BJ (cell line): ENCODE data around the gene RNF13. TPM values are rescaled to one million over a fixed set of nuclear protein-coding genes. Genes with fewer than 3 reads are reported as not detected.
"Not testable (repeated sequence)": the region's sequence is repeated elsewhere in the genome, so short reads cannot be mapped to it uniquely, and the experiment has no call there.

ENCODE experiments used
- CTCF ChIA-PET: fragments of 350-600 bp; formaldehyde crosslinking; extraction: SDS; loops from one replicate; lab custom pipeline; 2021; ENCODE audit warnings: antibody characterized with exemption, inconsistent platforms; lab: Yijun Ruan, JAX
- POLR2A ChIA-PET: fragments of 300-600 bp; sonication (Branson Sonifier 250); formaldehyde crosslinking; extraction: SDS; loops from one replicate; lab custom pipeline; 2021; ENCODE audit warnings: antibody characterized with exemption; lab: Charles Lee
- DNase-seq: peaks from one replicate; pipeline ENCODE4 v3.0.0-alpha.2; 2011; ENCODE audit warnings: low read depth
- H3K27me3 ChIP-seq: 2 replicates; pipeline ENCODE4 v1.6.0; 2011; ENCODE audit warnings: low read length; ENCODE audit not compliant: control insufficient read depth, insufficient read depth
- H3K36me3 ChIP-seq: 2 replicates; pipeline ENCODE4 v1.5.1; 2011; ENCODE audit warnings: low read length; ENCODE audit not compliant: control insufficient read depth, insufficient read depth
- H3K4me3 ChIP-seq: 2 replicates; pipeline ENCODE4 v1.5.1; 2011; ENCODE audit warnings: low read depth, mild to moderate bottlenecking, control low read depth, low read length
- polyA plus RNA-seq: library from polyadenylated mRNA; depleted of rRNA; stranded (reverse); fragments of >200 nt; gene quantifications from 2 replicates; pipeline ENCODE4 v1.2.3, GENCODE V29; 2011
- TF ChIP-seq, protein P1 (sequence below): IDR thresholded peaks from 2 replicates; pipeline ENCODE4 v1.5.1; 2011; ENCODE audit warnings: low read depth, mild to moderate bottlenecking, control low read depth, inconsistent platforms, low read length, moderate library complexity; ENCODE audit not compliant: insufficient read depth

RNF13 gene
- polyA plus RNA-seq, 1 experiment: 30.7 TPM

DNA sequence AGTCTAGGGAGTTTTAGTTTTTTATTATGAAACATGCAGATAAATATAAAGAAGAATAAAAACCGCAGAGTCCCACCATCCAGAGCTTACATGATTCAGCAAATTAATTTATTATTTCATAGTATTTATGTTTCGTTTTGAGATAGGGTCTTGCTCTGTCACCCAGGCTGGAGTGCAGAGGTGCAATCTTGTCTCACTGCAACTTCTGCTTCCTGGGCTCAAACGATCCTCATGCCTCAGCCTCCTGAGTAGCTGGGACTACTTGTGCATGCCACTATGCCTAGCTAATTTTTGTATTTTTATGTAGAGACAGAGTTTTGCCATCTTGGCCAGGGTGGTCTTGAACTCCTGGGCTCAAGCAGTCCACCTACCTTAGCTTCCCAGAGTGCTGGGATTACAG lies 13.6 kb downstream of the RNF13 start:
- CTCF ChIA-PET: interaction anchor here (0.9 kb wide), 1 partner anchor 53 kb away, joined by 5 read pairs; no protein-coding TSS in a partner anchor
- no peaks in the 10 kb centered on the region for H3K27me3 ChIP-seq

DNA sequence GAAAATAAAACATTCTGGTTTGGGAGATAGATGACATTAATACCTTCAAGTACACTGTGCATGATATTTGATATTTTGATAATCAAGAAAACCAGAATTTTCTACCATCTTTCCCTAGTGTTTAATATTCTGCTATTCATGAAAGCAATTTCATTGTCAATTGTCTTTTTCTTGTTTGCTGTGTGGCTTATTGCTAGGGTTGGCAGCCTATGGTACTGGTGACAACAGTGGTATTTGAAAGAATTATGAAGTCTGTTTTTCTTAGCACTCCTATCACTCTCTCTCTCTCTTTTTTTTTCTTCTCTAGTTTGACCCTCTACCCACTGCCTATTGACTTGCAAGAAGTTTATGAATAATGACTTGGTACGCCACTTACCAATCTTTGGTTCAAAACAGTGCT lies 15.4 kb downstream of the RNF13 start:
- Histone ChIP-seq H3K27me3 (no peaks in the 10 kb centered on the region), H3K36me3 (no peaks in the 10 kb centered on the region), H3K4me3 (no peak overlapping the region)
- POLR2A ChIA-PET: no interaction called here
- CTCF ChIA-PET: no interaction called here
- no peak for DNase-seq
- TF ChIP-seq, protein P1, sequence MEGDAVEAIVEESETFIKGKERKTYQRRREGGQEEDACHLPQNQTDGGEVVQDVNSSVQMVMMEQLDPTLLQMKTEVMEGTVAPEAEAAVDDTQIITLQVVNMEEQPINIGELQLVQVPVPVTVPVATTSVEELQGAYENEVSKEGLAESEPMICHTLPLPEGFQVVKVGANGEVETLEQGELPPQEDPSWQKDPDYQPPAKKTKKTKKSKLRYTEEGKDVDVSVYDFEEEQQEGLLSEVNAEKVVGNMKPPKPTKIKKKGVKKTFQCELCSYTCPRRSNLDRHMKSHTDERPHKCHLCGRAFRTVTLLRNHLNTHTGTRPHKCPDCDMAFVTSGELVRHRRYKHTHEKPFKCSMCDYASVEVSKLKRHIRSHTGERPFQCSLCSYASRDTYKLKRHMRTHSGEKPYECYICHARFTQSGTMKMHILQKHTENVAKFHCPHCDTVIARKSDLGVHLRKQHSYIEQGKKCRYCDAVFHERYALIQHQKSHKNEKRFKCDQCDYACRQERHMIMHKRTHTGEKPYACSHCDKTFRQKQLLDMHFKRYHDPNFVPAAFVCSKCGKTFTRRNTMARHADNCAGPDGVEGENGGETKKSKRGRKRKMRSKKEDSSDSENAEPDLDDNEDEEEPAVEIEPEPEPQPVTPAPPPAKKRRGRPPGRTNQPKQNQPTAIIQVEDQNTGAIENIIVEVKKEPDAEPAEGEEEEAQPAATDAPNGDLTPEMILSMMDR: no peak

More for the DNA sequence above, 13.6 kb downstream of the RNF13 start:
- POLR2A ChIA-PET: no interaction called here
- Histone ChIP-seq H3K36me3 (no peaks in the 10 kb centered on the region), H3K4me3 (no peak overlapping the region)
- TF ChIP-seq, protein P1: no peak
- DNase-seq: no peak

DNA sequence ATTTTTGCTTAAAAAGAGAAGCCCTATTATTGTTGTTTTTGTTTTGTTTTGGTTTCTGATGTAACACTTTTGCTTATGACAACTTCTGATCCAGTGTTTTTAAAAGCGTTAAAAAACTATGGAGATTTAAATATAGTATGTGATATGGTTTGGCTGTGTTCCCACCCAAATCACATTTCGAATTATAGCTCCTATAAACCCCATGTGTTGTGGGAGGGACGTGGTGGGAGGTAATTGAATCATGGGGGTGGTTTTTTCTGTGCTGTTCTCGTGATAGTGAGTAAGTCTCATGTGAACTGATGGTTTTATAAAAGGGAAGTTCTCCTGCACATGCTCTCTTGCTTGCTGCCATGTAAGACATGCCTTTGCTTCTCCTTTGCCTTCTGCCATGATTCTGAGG lies 16.6 kb downstream of the RNF13 start:
- DNase-seq, CTCF ChIA-PET, H3K4me3 ChIP-seq, H3K27me3 ChIP-seq, H3K36me3 ChIP-seq, POLR2A ChIA-PET: not testable (repeated sequence)

DNA sequence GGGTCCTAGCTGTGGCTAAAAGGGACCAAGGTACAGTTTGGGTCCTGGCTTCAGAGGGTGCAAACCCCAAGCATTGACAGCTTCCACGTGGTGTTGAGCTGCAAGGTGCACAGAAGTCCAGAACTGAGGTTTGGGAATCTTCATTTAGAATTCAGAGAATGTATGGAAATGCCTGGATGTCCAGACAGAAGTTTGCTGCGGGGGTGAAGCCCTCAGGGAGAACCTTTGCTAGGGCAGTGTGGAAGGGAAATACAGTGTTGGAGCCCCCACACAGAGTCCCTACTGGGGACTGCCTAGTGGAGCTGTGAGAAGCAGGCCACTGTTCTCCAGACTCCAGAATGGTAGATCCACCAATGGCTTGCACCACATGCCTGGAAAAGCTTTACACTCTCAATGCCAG lies 17.9 kb downstream of the RNF13 start:
- TF ChIP-seq, protein P1: no peak
- no peak for DNase-seq
- no peaks in the 10 kb centered on the region for H3K36me3 ChIP-seq
- POLR2A ChIA-PET: no interaction called here
- no peaks in the 10 kb centered on the region for H3K27me3 ChIP-seq
- H3K4me3 ChIP-seq: no peak overlapping the region
- CTCF ChIA-PET: no interaction called here

DNA sequence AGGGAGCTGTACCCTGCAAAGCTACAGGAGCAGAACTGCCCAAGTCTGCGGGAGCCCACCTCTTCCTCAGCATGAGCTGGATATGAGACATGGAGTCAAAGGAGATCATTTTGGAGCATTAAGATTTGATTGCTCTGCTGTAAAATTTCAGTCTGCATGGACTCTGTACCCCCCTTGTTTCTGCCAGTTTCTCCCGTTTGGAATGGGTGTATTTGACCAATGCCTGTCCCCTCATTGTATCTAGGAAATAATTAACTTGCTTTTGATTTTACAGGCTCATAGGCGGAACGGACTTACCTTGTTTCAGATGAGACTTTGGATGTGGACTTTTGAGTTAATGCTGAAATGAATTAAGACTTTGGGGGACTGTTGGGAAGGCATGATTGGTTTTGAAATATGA lies 18.3 kb downstream of the RNF13 start:
- TF ChIP-seq, protein P1: no peak
- ChIA-PET POLR2A (no interaction called here), CTCF (no interaction called here)
- DNase-seq: no peak
- Histone ChIP-seq H3K27me3 (no peaks in the 10 kb centered on the region), H3K36me3 (no peaks in the 10 kb centered on the region), H3K4me3 (no peak overlapping the region)

DNA sequence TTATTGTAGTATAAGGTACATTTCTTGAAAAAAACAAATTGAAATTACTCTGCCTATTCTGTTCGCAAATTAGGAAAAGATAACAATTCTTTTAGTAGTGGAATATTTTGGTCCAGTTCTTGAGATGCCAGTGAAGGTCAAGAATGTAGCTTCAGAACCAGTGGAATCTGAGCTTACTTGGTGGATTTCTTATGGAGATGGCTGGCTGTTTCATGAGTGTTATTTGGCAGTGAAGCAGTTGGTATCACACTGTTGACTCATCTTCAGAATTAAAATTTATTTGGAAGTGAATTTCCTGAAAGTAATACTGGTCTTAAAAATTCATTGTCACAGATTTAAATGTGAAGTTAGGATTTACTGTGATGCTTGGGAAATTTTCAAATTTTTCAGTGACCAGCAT lies 19.1 kb downstream of the RNF13 start:
- H3K27me3 ChIP-seq: no peaks in the 10 kb centered on the region
- DNase-seq: no peak
- TF ChIP-seq, protein P1: no peak
- H3K4me3 ChIP-seq: no peak overlapping the region
- POLR2A ChIA-PET: interaction anchor here (0.7 kb wide), 1 partner anchor 15 kb away, joined by 4 read pairs; no protein-coding TSS in a partner anchor
- H3K36me3 ChIP-seq: no peaks in the 10 kb centered on the region
- CTCF ChIA-PET: interaction anchor here (0.7 kb wide), 1 partner anchor 60 kb away, joined by 3 read pairs; no protein-coding TSS in a partner anchor
